ENCODE measurements around the gene PTPRU. TPM values are rescaled to one million over a fixed set of nuclear protein-coding genes. Genes with fewer than 3 reads are reported as not detected.

The PTPRU gene
- total RNA-seq, 1 donor from 2014 or later, result 53.2 TPM

GRCh38 chr1:29266912-29267311 is 30.6 kb downstream of the PTPRU start:
- DNase-seq (ENCODE audit: low read depth) (no peak), FAIRE-seq (no peak)
- H3K36me3 ChIP-seq (ENCODE audit: control insufficient read depth, insufficient read depth, low read length), result no peaks in the 10 kb centered on the region
- no peak overlapping the region for H3K4me3 ChIP-seq (ENCODE audit: low read depth, low read length)
- TF ChIP-seq, protein P1, sequence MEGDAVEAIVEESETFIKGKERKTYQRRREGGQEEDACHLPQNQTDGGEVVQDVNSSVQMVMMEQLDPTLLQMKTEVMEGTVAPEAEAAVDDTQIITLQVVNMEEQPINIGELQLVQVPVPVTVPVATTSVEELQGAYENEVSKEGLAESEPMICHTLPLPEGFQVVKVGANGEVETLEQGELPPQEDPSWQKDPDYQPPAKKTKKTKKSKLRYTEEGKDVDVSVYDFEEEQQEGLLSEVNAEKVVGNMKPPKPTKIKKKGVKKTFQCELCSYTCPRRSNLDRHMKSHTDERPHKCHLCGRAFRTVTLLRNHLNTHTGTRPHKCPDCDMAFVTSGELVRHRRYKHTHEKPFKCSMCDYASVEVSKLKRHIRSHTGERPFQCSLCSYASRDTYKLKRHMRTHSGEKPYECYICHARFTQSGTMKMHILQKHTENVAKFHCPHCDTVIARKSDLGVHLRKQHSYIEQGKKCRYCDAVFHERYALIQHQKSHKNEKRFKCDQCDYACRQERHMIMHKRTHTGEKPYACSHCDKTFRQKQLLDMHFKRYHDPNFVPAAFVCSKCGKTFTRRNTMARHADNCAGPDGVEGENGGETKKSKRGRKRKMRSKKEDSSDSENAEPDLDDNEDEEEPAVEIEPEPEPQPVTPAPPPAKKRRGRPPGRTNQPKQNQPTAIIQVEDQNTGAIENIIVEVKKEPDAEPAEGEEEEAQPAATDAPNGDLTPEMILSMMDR (IDR thresholded peaks at IDR 0.05; ENCODE audit: insufficient read depth, low read length, severe bottlenecking), result no peak
- no peaks in the 10 kb centered on the region for H3K27me3 ChIP-seq (ENCODE audit: control insufficient read depth, insufficient read depth, low read length)

DNA sequence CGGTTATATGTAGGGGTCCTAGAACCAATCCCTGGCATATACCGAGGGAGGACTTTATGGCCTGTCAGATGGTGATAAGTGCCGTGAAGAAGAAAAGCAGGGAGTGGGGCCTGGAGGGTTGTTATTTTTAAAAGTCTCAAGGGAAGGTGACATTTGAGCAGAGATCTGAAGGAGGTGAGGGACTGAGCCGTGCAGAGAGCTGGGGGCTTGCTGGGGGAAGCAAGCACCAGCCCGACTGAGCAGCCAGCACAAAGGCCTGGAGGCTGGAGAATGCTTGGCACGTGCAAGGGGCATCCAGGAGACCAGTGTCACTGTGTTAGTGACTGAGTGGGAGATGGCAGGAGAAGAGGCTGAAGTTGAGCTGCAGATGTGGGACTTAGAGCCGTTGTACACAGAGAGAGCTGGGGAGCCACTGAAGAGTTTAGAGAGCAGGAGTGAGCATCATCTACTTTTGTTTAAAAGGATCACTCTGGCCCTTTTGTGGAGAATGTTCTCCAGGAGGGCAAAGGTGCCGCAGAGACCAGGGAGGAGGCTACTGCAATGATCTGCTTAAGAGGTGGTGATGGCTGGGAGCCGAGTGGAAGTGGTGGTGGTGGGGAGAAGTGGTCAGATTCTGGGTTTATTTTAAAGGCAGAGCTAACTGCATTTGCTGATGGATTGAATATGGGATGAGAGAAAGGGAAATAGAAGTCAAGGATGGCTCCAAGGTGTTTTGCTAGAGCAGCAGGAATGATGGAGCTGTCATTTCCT is 31.2 kb downstream of the PTPRU start:
- FAIRE-seq (no peak), DNase-seq (ENCODE audit: low read depth) (no peak)
- Histone ChIP-seq H3K27me3 (ENCODE audit: control insufficient read depth, insufficient read depth, low read length) (no peaks in the 10 kb centered on the region), H3K36me3 (ENCODE audit: control insufficient read depth, insufficient read depth, low read length) (no peaks in the 10 kb centered on the region), H3K4me3 (ENCODE audit: low read depth, low read length) (no peak overlapping the region)
- TF ChIP-seq, protein P1 (IDR thresholded peaks at IDR 0.05; ENCODE audit: insufficient read depth, low read length, severe bottlenecking), result no peak

GRCh38 chr1:29269382-29269781 is 33.1 kb downstream of the PTPRU start:
- DNase-seq (ENCODE audit: low read depth) (no peak), FAIRE-seq (no peak)
- Histone ChIP-seq H3K4me3 (ENCODE audit: low read depth, low read length) (no peak overlapping the region), H3K27me3 (ENCODE audit: control insufficient read depth, insufficient read depth, low read length) (no peaks in the 10 kb centered on the region), H3K36me3 (ENCODE audit: control insufficient read depth, insufficient read depth, low read length) (no peaks in the 10 kb centered on the region)
- TF ChIP-seq, protein P1 (IDR thresholded peaks at IDR 0.05; ENCODE audit: insufficient read depth, low read length, severe bottlenecking), result no peak

DNA sequence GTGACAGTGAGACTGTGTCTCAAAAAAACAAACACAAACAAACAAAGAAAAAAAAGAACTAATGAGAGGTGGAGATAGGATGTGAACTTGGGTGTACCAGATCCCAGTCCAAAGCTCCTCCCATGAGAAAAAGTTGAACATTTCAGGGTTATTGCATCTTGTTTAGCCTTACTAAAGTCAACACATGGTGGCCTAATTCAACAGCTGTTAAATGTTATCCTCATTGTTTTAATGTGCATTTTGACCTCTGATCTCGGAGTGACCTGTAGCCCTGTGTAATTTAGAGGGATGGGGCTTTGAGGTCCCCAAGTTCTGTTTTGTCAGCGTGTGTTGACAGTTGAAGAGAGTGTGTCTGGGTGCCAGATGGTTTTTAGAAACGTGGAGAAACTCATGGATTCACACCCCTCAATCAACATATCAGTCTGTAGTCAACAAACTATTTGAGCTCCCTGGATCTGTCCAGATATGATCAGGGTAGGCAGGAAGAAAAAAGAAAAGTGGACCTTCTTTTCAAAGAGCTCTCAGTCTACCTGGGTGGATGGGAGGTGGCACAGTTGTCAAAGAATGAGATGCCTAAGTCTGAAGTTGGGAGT is 34.7 kb downstream of the PTPRU start:
- Histone ChIP-seq H3K4me3 (ENCODE audit: low read depth, low read length) (no peak overlapping the region), H3K36me3 (ENCODE audit: control insufficient read depth, insufficient read depth, low read length) (peaks cover 6% of the 10 kb centered on the region), H3K27me3 (ENCODE audit: control insufficient read depth, insufficient read depth, low read length) (no peaks in the 10 kb centered on the region)
- no peak for FAIRE-seq
- TF ChIP-seq, protein P1 (IDR thresholded peaks at IDR 0.05; ENCODE audit: insufficient read depth, low read length, severe bottlenecking), result no peak
- DNase-seq (ENCODE audit: low read depth), result no peak

GRCh38 chr1:29271724-29272123 is 35.4 kb downstream of the PTPRU start:
- FAIRE-seq (peak; percentile 70), DNase-seq (ENCODE audit: low read depth) (peak; percentile 75)
- no peaks in the 10 kb centered on the region for H3K27me3 ChIP-seq (ENCODE audit: control insufficient read depth, insufficient read depth, low read length)
- no peak overlapping the region for H3K4me3 ChIP-seq (ENCODE audit: low read depth, low read length)
- TF ChIP-seq, protein P1 (IDR thresholded peaks at IDR 0.05; ENCODE audit: insufficient read depth, low read length, severe bottlenecking), result no peak
- peaks cover 8% of the 10 kb centered on the region for H3K36me3 ChIP-seq (ENCODE audit: control insufficient read depth, insufficient read depth, low read length)
